ENCODE data around the gene CHTF18. TPM values are rescaled to one million over a fixed set of nuclear protein-coding genes. Genes with fewer than 3 reads are reported as not detected.

Gene CHTF18
- total and polyA plus RNA-seq, 4 donors: 3.0 to 56.9 (median 10.7) TPM

- intact Hi-C loops (cut with DNase I): loop anchor here (1.0 to 5.0 kb wide), 2 partner anchors 74 to 75 kb away; no protein-coding TSS in a partner anchor
- Histone ChIP-seq H3K27ac (ENCODE audit: low read depth in 1 of 2, low read length in 2 of 2) (no peak overlapping the region), H3K4me1 (ENCODE audit: control insufficient read depth in 1 of 2, insufficient read depth in 2 of 2, low read length in 2 of 2) (no peaks in the 10 kb centered on the region), H3K9me3 (ENCODE audit: control insufficient read depth, low read length) (no peaks in the 10 kb centered on the region), H3K36me3 (ENCODE audit: control insufficient read depth in 1 of 2, insufficient read depth in 2 of 2, low read length in 1 of 2) (no peaks in the 10 kb centered on the region), H3K27me3 (ENCODE audit: control insufficient read depth in 1 of 2, insufficient read depth in 2 of 2, low read length in 1 of 2) (no peaks in the 10 kb centered on the region), H3K4me3 (ENCODE audit: low read length in 2 of 2) (no peak overlapping the region)
- DNase-seq: peak; percentile 75 to 91
- 65 to 68% methylated on average over 57 to 58 of the region's 58 CpGs for WGBS, 2 donors
- no peak for ATAC-seq (ENCODE audit: low FRiP score)
Observed at GRCh38 chr16:785563-786535, 2.6 kb upstream of the CHTF18 start.

- DNase-seq: no peak
- Histone ChIP-seq H3K9me3 (ENCODE audit: control insufficient read depth, low read length) (no peaks in the 10 kb centered on the region), H3K4me3 (ENCODE audit: low read length in 2 of 2) (peak overlapping the region; percentile 46 to 70), H3K27me3 (ENCODE audit: control insufficient read depth in 1 of 2, insufficient read depth in 2 of 2, low read length in 1 of 2) (no peaks in the 10 kb centered on the region), H3K4me1 (ENCODE audit: control insufficient read depth in 1 of 2, insufficient read depth in 2 of 2, low read length in 2 of 2) (no peaks in the 10 kb centered on the region), H3K27ac (ENCODE audit: low read depth in 1 of 2, low read length in 2 of 2) (no peak overlapping the region), H3K36me3 (ENCODE audit: control insufficient read depth in 1 of 2, insufficient read depth in 2 of 2, low read length in 1 of 2) (no peaks in the 10 kb centered on the region)
- intact Hi-C loops (cut with DNase I): loop anchor here in 1 of 2 donors (5.0 kb wide), 1 partner anchor 75 kb away; no protein-coding TSS in a partner anchor
- ATAC-seq (ENCODE audit: low FRiP score): no peak
- WGBS, 2 donors: 42% methylated on average over 45 to 47 of the region's 47 CpGs
Observed at GRCh38 chr16:787321-787966, 976 bp upstream of the CHTF18 start.

DNA sequence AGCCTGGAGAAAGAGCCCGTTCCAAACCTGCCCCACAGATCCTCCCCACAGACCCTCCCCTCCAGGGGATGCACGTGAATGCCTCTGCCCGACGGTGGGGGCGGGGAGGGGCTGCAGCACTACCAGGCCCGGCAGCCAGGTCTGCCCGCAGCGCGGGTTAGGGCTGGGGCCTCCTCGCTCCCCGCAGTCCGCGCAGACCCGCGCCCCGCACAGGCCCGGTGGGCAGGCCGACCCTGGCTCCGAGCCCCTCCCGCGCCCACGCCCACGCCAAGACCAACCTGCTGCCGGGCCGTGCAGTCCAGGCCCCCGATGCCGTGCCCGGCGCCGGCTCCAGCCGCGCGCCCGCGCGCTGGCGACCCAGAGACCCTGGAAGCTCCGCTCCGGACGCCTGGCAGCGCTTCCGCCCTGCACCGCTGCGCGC, 432 bp upstream of the CHTF18 start, which contains the start of gene RPUSD1:
Gene RPUSD1 (minus strand): TSS at position 404 of the 421 bp plus-strand sequence. CDS start 644 bp downstream, outside the sequence.
- 1 to 2% methylated on average over 10 to 45 of the region's 45 CpGs for WGBS, 2 donors
- no peak within 1 kb of the TSS for H3K27ac ChIP-seq (ENCODE audit: low read depth in 1 of 2, low read length in 2 of 2)
- intact Hi-C loops (cut with DNase I): loop anchor here in 1 of 2 donors (5.0 kb wide), 1 partner anchor 76 kb away; no protein-coding TSS in a partner anchor

GRCh38 chr16:789191-789850, 901 bp downstream of the CHTF18 start:
- Histone ChIP-seq H3K27me3 (ENCODE audit: control insufficient read depth in 1 of 2, insufficient read depth in 2 of 2, low read length in 1 of 2) (no peaks in the 10 kb centered on the region), H3K36me3 (ENCODE audit: control insufficient read depth in 1 of 2, insufficient read depth in 2 of 2, low read length in 1 of 2) (no peaks in the 10 kb centered on the region), H3K4me3 (ENCODE audit: low read length in 2 of 2) (no peak overlapping the region), H3K4me1 (ENCODE audit: control insufficient read depth in 1 of 2, insufficient read depth in 2 of 2, low read length in 2 of 2) (no peaks in the 10 kb centered on the region), H3K9me3 (ENCODE audit: control insufficient read depth, low read length) (no peaks in the 10 kb centered on the region), H3K27ac (ENCODE audit: low read depth in 1 of 2, low read length in 2 of 2) (no peak overlapping the region)
- 70 to 73% methylated on average over 24 to 33 of the region's 33 CpGs for WGBS, 2 donors
- DNase-seq (no peak), ATAC-seq (ENCODE audit: low FRiP score) (no peak)
- intact Hi-C loops (cut with DNase I): loop anchor here in 1 of 2 donors (5.0 kb wide), 1 partner anchor 77 kb away; no protein-coding TSS in a partner anchor

More for the DNA sequence above, 432 bp upstream of the CHTF18 start, which contains the start of gene RPUSD1:
- Histone ChIP-seq H3K4me3 (ENCODE audit: low read length in 2 of 2) (peak within 1 kb of the TSS; percentile 46 to 70), H3K4me1 (ENCODE audit: control insufficient read depth in 1 of 2, insufficient read depth in 2 of 2, low read length in 2 of 2) (no peaks in the 10 kb centered on the region), H3K36me3 (ENCODE audit: control insufficient read depth in 1 of 2, insufficient read depth in 2 of 2, low read length in 1 of 2) (no peaks in the 10 kb centered on the region), H3K9me3 (ENCODE audit: control insufficient read depth, low read length) (no peaks in the 10 kb centered on the region), H3K27me3 (ENCODE audit: control insufficient read depth in 1 of 2, insufficient read depth in 2 of 2, low read length in 1 of 2) (no peaks in the 10 kb centered on the region)
- no peak for DNase-seq
- ATAC-seq (ENCODE audit: low FRiP score): no peak

DNA sequence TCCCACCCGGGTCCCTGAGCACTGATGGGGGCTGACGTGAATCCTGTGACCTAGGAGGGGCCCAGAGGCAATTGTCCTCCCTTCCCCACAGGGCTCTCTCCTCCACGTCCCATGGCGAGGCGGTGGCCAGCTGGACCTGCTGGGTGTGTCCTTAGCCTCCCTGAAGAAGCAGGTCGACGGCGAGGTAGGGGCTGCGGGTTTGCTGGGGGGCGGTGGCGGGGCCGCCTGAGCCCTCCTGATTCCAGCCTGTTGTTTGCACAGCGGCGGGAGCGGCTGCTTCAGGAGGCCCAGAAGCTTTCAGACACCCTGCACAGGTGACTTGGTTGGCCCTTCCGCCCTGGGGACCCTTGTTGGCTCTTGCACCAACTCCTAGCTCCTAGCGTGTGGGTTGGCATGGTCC, 1.7 kb downstream of the CHTF18 start:
- H3K27ac ChIP-seq (ENCODE audit: low read depth in 1 of 2, low read length in 2 of 2): no peak overlapping the region
- no peak overlapping the region for H3K4me3 ChIP-seq (ENCODE audit: low read length in 2 of 2)
- ATAC-seq (ENCODE audit: low FRiP score): no peak
- no peaks in the 10 kb centered on the region for H3K27me3 ChIP-seq (ENCODE audit: control insufficient read depth in 1 of 2, insufficient read depth in 2 of 2, low read length in 1 of 2)
- H3K4me1 ChIP-seq (ENCODE audit: control insufficient read depth in 1 of 2, insufficient read depth in 2 of 2, low read length in 2 of 2): no peaks in the 10 kb centered on the region
- H3K9me3 ChIP-seq (ENCODE audit: control insufficient read depth, low read length): no peaks in the 10 kb centered on the region
- intact Hi-C loops (cut with DNase I): no loop called here
- DNase-seq: no peak
- 94% methylated on average over 17 of the region's 17 CpGs for WGBS, 2 donors
- no peaks in the 10 kb centered on the region for H3K36me3 ChIP-seq (ENCODE audit: control insufficient read depth in 1 of 2, insufficient read depth in 2 of 2, low read length in 1 of 2)

GRCh38 chr16:791131-791530, 2.7 kb downstream of the CHTF18 start:
- Histone ChIP-seq H3K4me1 (ENCODE audit: control insufficient read depth in 1 of 2, insufficient read depth in 2 of 2, low read length in 2 of 2) (no peaks in the 10 kb centered on the region), H3K9me3 (ENCODE audit: control insufficient read depth, low read length) (no peaks in the 10 kb centered on the region), H3K4me3 (ENCODE audit: low read length in 2 of 2) (no peak overlapping the region), H3K36me3 (ENCODE audit: control insufficient read depth in 1 of 2, insufficient read depth in 2 of 2, low read length in 1 of 2) (no peaks in the 10 kb centered on the region), H3K27me3 (ENCODE audit: control insufficient read depth in 1 of 2, insufficient read depth in 2 of 2, low read length in 1 of 2) (no peaks in the 10 kb centered on the region), H3K27ac (ENCODE audit: low read depth in 1 of 2, low read length in 2 of 2) (no peak overlapping the region)
- ATAC-seq (ENCODE audit: low FRiP score) (no peak), DNase-seq (no peak)
- intact Hi-C loops (cut with DNase I): no loop called here
- WGBS, 2 donors: 96% methylated on average over 23 of the region's 23 CpGs

DNA sequence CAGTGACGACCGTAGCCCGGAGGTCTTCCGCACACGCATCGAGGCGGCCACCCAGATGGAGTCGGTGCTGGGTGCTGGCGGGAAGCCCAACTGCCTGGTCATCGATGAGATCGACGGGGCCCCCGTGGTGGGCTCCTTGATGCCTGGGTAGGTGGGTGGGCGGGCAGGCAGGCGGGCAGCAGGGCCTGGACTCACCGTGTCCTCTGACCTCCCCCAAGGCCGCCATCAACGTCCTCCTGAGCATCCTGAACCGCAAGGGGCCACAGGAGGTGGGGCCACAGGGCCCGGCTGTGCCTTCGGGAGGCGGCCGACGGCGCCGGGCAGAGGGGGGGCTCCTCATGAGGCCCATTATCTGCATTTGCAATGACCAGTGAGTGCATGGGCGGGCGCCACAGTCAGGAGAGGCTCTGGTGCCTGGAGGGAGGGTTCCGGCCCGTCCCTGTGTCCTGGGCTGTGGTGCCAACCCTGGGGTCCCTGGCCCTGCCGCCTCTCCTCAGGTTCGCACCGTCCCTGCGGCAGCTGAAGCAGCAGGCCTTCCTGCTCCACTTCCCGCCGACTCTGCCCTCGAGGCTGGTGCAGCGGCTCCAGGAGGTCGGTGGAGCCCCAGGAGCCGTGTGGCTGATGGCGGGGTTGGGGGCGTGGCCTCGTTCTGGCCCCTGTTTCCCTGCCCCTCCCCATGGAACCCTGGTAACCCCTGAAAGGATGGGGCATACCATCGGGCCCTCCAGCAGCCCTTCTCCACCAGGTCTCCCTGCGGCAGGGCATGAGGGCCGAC, 4.0 kb downstream of the CHTF18 start:
- Histone ChIP-seq H3K36me3 (ENCODE audit: control insufficient read depth in 1 of 2, insufficient read depth in 2 of 2, low read length in 1 of 2) (no peaks in the 10 kb centered on the region), H3K9me3 (ENCODE audit: control insufficient read depth, low read length) (no peaks in the 10 kb centered on the region), H3K4me1 (ENCODE audit: control insufficient read depth in 1 of 2, insufficient read depth in 2 of 2, low read length in 2 of 2) (no peaks in the 10 kb centered on the region), H3K27me3 (ENCODE audit: control insufficient read depth in 1 of 2, insufficient read depth in 2 of 2, low read length in 1 of 2) (no peaks in the 10 kb centered on the region), H3K4me3 (ENCODE audit: low read length in 2 of 2) (no peak overlapping the region), H3K27ac (ENCODE audit: low read depth in 1 of 2, low read length in 2 of 2) (no peak overlapping the region)
- 89 to 94% methylated on average over 46 of the region's 46 CpGs for WGBS, 2 donors
- intact Hi-C loops (cut with DNase I): no loop called here
- ATAC-seq (ENCODE audit: low FRiP score) (no peak), DNase-seq (no peak)

GRCh38 chr16:793414-793813, 5.0 kb downstream of the CHTF18 start:
- H3K9me3 ChIP-seq (ENCODE audit: control insufficient read depth, low read length): no peaks in the 10 kb centered on the region
- no peak overlapping the region for H3K27ac ChIP-seq (ENCODE audit: low read depth in 1 of 2, low read length in 2 of 2)
- H3K4me1 ChIP-seq (ENCODE audit: control insufficient read depth in 1 of 2, insufficient read depth in 2 of 2, low read length in 2 of 2): no peaks in the 10 kb centered on the region
- no peak overlapping the region for H3K4me3 ChIP-seq (ENCODE audit: low read length in 2 of 2)
- no peaks in the 10 kb centered on the region for H3K27me3 ChIP-seq (ENCODE audit: control insufficient read depth in 1 of 2, insufficient read depth in 2 of 2, low read length in 1 of 2)
- 79 to 92% methylated on average over 8 of the region's 8 CpGs for WGBS, 2 donors
- ATAC-seq (ENCODE audit: low FRiP score) (no peak), DNase-seq (no peak)
- intact Hi-C loops (cut with DNase I): no loop called here
- H3K36me3 ChIP-seq (ENCODE audit: control insufficient read depth in 1 of 2, insufficient read depth in 2 of 2, low read length in 1 of 2): no peaks in the 10 kb centered on the region
